Measurements from ENCODE around the gene PHACTR1.

GRCh38 chr6:13274707-13275434, 558.3 kb downstream of the PHACTR1 start:
- TF ChIP-seq CTCF (IDR thresholded peaks at IDR 0.05) (no peak), MAX (IDR thresholded peaks at IDR 0.05) (no peak), RCOR1 (IDR thresholded peaks at IDR 0.05; ENCODE audit: low read depth, low read length) (no peak), EP300 (IDR thresholded peaks at IDR 0.05) (no peak), NPAS2 (CRISPR knock-in tag; IDR thresholded peaks at IDR 0.05; ENCODE audit: borderline replicate concordance) (no peak), CEBPB (IDR thresholded peaks at IDR 0.05) (no peak), POLR2A (IDR thresholded peaks at IDR 0.05; ENCODE audit: low read length) (no peak), HES2 (IDR thresholded peaks at IDR 0.05) (no peak), MAFK (IDR thresholded peaks at IDR 0.05; ENCODE audit: partially characterized antibody) (no peak), BHLHE40 (IDR thresholded peaks at IDR 0.05; ENCODE audit: low read depth, low read length) (no peak)

All from A549 (cell line).